ENCODE measurements around the gene SETDB1. TPM values are rescaled to one million over a fixed set of nuclear protein-coding genes. Genes with fewer than 3 reads are reported as not detected.

Gene SETDB1
- total RNA-seq, 2 donors from 2014 or later, result 44.0 to 51.0 TPM

DNA sequence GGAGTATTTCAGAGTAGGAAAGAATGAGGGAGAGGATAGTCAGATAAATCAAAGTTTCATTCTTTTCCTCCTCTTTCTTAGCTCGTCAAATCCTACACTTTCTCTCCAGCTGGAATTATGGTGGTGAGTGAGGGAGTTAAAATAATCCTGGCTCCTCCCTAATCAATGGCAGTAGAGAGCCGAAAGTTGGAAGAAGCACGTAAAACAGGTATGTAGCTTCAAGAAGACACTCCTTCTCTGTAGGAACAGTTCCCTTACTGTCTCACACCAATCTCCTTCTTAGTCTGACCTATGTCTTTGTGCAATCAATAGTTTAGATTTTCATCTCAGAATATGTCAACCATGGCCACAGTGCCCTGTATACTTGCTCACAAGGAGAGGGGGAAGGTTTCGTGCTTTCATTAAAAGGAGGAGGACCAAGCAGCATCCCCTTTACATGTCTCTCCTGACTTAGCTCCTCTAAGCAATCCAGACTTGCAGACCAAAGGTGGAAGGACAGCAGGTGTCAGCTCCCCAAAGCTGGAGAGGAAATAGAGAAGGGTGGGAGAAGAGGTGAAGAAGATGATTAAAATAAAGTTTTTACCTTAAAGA is 79.7 kb downstream of the SETDB1 start:
- H3K4me1 Mint-ChIP-seq, result peaks cover 61% of the 10 kb centered on the region
- H3K4me3 Mint-ChIP-seq, result peak overlapping the region; percentile 98
- H3K36me3 Mint-ChIP-seq (ENCODE audit: low read depth), result peaks cover 4% of the 10 kb centered on the region
- no peak for DNase-seq
- no peaks in the 10 kb centered on the region for H3K27me3 Mint-ChIP-seq
- no peak for ATAC-seq
- H3K27ac Mint-ChIP-seq, result peak overlapping the region; percentile 99
- H3K9me3 ChIP-seq (ENCODE audit: control insufficient read depth, low read length, poor library complexity, severe bottlenecking), result no peaks in the 10 kb centered on the region

DNA sequence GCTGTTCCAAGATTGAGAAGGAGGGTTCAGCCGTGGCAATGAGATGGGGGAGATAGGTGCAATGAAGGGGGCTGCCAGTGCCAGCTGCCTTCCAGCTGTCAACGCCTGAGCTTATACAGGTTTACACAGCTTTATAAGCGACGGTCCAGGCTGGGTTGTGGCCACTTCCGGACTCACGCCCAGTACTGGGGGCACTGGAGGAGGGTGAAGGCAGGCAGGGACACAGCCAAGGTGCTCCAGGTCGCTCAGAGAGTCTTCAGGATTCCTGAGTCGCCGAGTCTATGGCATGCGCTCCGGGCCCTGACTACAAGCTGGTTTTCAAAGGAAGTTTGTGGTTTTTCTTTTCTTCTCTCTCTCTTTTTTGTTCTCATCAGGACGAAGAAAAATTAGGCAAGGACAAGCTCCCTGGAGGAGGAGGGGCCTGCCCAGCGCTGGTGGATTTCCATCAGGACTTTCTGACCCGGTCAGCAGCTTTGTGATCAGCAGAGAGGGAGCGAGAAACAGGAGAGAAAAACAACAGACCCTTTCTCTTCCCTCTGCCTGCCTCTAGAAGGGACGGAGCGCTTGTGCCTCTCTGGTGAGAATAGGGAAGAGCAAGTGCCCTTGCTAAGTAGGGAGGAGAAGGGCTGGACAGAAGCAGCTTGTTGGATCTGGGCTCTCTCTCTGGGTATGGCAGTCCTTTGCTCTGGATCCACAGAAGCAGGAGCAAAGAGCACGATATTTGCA is 80.3 kb downstream of the SETDB1 start, which contains the start of gene MINDY1:
MINDY1 (minus strand) TSS at position 576 of the 726 bp plus-strand sequence. CDS start 4,285 bp downstream, outside the sequence.
- no peak for ATAC-seq
- Mint-ChIP-seq H3K27ac (peak within 1 kb of the TSS; percentile 99), H3K27me3 (no peaks in the 10 kb centered on the region), H3K4me1 (peaks cover 62% of the 10 kb centered on the region), H3K36me3 (ENCODE audit: low read depth) (peaks cover 4% of the 10 kb centered on the region), H3K4me3 (peak within 1 kb of the TSS; percentile 98)
- DNase-seq, result no peak
- H3K9me3 ChIP-seq (ENCODE audit: control insufficient read depth, low read length, poor library complexity, severe bottlenecking), result no peaks in the 10 kb centered on the region

DNA sequence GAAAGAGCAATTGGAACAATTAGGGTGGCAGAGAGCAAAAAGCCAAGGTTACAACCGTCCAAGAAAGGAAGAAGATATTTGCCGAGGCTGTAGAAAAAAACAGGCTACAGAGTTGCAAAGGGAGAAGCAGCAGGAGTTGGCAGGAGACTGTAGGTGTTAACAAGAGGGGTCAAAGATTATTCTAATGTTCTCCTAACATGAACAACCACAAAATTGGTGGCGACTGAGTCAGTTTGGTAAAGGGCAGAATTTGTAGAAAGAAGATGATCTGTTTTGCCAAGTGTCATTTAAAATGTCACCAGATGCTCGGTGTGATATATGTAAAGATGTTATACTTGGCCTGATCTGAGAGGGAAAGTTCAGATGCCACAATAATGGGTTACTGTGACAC is 81.7 kb downstream of the SETDB1 start:
- ATAC-seq (peak; percentile 6), DNase-seq (no peak)
- H3K9me3 ChIP-seq (ENCODE audit: control insufficient read depth, low read length, poor library complexity, severe bottlenecking), result no peaks in the 10 kb centered on the region
- peak overlapping the region; percentile 99 for H3K27ac Mint-ChIP-seq
- peaks cover 55% of the 10 kb centered on the region for H3K4me1 Mint-ChIP-seq
- H3K27me3 Mint-ChIP-seq, result no peaks in the 10 kb centered on the region
- no peaks in the 10 kb centered on the region for H3K36me3 Mint-ChIP-seq (ENCODE audit: low read depth)
- H3K4me3 Mint-ChIP-seq, result peak overlapping the region; percentile 98

DNA sequence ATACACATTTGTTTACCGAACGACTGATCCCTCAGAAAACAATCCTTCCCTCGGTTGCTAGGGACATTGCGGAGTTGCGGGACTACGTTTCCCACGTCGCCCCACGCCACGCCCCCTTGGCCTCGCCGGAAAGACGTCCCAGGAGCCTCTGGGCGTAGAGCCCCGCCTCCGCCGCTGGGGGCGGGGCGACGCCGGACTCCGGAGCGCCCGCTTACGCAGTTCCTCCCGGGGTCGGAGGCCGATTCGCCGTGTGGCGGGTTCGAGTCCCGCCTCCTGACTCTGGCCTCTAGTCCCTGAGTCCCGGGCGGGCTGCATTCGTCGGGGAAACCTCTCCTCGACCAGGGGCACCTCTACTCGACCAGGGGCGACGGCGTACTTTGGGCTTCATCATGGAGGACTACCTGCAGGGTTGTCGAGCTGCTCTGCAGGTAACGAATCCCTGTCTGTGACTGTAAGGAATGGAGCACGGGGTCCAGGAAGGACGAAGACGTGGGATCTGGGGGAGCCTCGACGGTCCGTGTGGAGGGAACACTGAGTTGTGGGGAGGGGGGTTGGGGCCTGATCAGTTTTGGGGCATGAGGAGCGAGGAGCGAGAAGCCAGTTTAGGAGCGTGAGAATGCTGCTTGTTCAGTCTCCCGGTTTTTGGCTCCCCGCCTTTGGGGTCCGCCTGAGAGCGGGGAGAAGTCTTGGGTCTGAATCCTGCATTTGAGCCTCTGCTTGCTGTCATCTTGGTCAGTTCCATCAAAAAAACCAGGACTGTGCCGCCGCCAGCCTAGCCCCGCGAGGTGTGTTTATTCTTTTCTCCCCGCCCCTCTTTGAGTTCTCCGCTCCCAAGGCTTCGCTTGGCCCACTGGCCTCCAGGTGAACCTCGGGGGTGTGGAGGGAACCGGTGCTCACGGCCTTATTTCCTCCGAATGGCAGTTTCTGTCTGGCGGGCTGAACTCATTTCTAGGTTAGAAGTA is 82.4 kb downstream of the SETDB1 start, which contains the start of gene PRUNE1:
PRUNE1 (plus strand) TSS at position 206 of the 962 bp plus-strand sequence; CDS start at position 390, 184 bp downstream.
- Mint-ChIP-seq H3K4me1 (peaks cover 53% of the 10 kb centered on the region), H3K27me3 (no peaks in the 10 kb centered on the region), H3K36me3 (ENCODE audit: low read depth) (no peaks in the 10 kb centered on the region), H3K27ac (peak within 1 kb of the TSS; percentile 99), H3K4me3 (peak within 1 kb of the TSS; percentile 98)
- DNase-seq (peak; percentile 95 to 98 (median 97)), ATAC-seq (peak; percentile 88)
- no peaks in the 10 kb centered on the region for H3K9me3 ChIP-seq (ENCODE audit: control insufficient read depth, low read length, poor library complexity, severe bottlenecking)

DNA sequence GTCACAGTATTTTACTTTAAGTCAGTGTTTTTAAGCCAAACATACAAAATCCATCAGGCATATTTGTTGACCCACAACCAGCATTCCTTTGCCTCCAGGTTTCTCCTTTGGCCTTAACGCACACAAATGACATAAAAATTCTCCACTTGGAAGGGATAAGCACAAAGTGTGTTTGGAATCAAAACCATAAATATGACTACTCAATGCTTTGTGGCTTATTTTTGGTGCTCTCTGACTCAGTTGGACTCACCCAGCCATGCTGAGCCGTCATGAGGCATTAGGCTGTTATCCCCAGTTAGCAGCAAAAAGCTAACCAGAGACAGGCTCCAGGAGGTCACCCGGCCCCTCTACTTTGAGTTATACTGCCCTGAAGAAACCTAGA is 83.0 kb downstream of the SETDB1 start:
- no peaks in the 10 kb centered on the region for H3K9me3 ChIP-seq (ENCODE audit: control insufficient read depth, low read length, poor library complexity, severe bottlenecking)
- Mint-ChIP-seq H3K27me3 (no peaks in the 10 kb centered on the region), H3K36me3 (ENCODE audit: low read depth) (no peaks in the 10 kb centered on the region), H3K4me1 (peaks cover 51% of the 10 kb centered on the region), H3K4me3 (peak overlapping the region; percentile 98), H3K27ac (peak overlapping the region; percentile 99)
- ATAC-seq (no peak), DNase-seq (no peak)

DNA sequence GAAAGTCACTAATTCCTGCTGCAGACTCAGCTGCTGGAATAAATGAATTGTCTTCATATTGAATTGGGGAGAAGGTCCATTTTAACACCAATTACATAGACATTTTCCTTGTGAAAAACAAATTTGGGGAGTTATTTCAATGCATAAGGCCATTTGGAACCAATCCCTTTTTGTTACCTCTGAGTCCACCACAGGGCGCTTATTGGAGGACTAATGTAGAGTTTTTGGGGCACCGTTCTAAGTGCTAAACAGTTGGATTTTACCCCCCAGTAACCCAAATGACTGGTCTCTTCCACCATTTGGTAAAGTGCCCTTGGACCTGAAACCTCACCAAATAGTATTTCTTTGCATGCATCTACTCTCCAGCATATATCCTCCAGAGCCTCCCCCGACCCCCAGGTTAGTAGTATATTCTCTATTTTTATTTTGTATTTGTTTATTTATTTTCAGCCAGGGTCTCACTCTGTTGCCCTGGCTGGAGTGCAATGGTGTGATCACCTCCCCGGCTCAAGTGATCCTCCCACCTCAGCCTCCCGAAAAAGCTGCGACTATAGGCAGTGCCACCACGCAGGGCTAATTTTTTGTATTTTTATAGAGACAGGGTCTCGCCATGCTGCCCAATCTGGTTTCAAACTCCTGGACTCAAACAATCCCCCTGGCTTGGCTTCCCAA is 83.6 kb downstream of the SETDB1 start:
- no peak for ATAC-seq
- Mint-ChIP-seq H3K4me1 (peaks cover 48% of the 10 kb centered on the region), H3K27me3 (no peaks in the 10 kb centered on the region), H3K27ac (peak overlapping the region; percentile 99), H3K36me3 (ENCODE audit: low read depth) (no peaks in the 10 kb centered on the region), H3K4me3 (peak overlapping the region; percentile 98)
- no peak for DNase-seq
- no peaks in the 10 kb centered on the region for H3K9me3 ChIP-seq (ENCODE audit: control insufficient read depth, low read length, poor library complexity, severe bottlenecking)

DNA sequence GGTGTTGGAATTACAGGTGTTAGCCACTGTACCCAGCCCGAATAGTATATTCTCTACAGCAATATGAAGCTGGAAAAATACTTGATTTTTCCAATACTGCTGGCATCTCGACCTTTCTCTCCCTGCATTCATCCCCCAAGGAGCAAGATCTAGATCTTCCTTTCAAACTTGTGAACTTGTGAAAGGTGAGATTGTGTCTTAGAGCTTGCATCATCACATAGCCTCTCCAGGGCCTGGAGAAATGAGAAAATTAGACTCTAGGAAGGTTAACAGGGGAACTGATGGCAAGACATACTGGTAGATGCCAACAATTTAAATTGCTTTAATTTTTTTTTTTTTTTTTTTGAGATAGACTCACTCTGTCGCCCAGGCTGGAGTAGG is 84.2 kb downstream of the SETDB1 start:
- no peaks in the 10 kb centered on the region for H3K36me3 Mint-ChIP-seq (ENCODE audit: low read depth)
- no peaks in the 10 kb centered on the region for H3K9me3 ChIP-seq (ENCODE audit: control insufficient read depth, low read length, poor library complexity, severe bottlenecking)
- no peak overlapping the region for H3K4me3 Mint-ChIP-seq
- peaks cover 48% of the 10 kb centered on the region for H3K4me1 Mint-ChIP-seq
- DNase-seq (no peak), ATAC-seq (no peak)
- H3K27me3 Mint-ChIP-seq, result no peaks in the 10 kb centered on the region
- peak overlapping the region; percentile 99 for H3K27ac Mint-ChIP-seq

DNA sequence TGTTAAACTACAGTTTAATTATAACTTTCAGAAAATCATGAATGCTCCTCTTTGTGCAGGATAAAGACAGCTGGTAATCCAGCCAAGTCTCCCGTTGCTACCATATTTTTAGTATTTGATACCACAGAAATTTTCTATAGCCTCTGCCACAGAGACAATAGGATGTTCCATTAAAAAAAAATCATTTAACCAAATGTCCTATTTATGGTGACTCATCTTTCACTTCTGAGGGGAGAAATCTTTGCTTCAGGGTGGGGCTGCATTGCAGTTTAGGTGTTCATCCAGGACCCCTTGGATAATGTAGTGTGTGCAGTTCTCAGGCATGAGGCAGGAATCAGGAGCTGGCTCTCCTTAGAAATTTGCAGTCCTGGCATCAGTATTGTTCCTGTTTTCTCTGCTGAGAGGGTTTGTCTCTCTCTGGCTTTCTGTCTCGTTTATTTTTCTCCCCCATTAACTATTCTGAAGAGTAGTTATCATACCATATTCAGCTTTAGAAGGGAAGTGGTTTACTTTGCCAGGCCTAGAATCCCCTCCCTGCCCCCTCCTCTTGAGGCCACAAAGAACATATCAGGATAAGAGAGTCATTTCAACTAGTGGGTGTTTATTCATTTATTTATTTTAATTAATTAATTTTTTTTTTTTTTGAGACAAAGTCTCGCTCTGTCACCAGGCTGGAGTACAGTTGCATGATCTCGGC is 85.1 kb downstream of the SETDB1 start:
- peaks cover 39% of the 10 kb centered on the region for H3K4me1 Mint-ChIP-seq
- no peaks in the 10 kb centered on the region for H3K9me3 ChIP-seq (ENCODE audit: control insufficient read depth, low read length, poor library complexity, severe bottlenecking)
- no peak overlapping the region for H3K27ac Mint-ChIP-seq
- no peaks in the 10 kb centered on the region for H3K27me3 Mint-ChIP-seq
- H3K36me3 Mint-ChIP-seq (ENCODE audit: low read depth), result no peaks in the 10 kb centered on the region
- ATAC-seq, result no peak
- H3K4me3 Mint-ChIP-seq, result no peak overlapping the region
- no peak for DNase-seq

DNA sequence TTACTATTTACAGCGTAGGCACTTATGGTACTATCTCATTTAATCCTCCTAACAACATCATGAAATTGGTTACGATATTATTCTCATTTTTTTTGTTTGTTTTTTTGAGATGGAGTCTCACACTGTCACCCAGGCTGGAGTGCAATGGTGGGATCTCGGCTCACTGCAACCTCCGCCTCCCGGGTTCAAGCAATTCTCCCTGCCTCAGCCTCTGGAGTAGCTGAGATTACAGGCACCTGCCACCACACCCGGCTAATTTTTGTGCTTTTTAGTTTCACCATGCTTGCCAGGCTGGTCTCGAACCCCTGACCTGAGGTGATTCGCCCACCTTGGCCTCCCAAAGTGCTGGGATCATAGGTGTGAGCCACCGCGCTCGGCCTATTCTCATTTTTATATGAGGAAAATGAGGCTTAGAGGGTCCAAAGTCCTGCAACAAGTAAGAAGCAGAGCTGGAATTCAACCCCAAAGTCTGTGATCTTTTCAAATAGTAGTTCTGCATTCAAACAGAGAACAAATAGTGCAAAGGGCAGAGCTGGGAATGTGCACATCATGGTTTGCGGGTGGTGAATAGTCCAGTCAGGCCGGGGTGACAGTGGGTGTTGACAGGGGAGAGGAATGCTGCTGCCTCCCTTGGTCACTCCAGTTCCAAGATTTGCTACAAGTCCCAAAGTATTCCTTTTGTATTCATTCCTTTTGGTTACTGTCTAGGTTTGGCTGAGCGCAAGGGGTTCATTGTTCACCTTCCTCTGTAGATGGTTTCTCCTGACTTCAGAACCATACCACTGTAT is 86.7 kb downstream of the SETDB1 start:
- H3K4me3 Mint-ChIP-seq, result no peak overlapping the region
- no peak for DNase-seq
- H3K9me3 ChIP-seq (ENCODE audit: control insufficient read depth, low read length, poor library complexity, severe bottlenecking), result no peaks in the 10 kb centered on the region
- no peak for ATAC-seq
- H3K27ac Mint-ChIP-seq, result peak overlapping the region; percentile 51
- H3K27me3 Mint-ChIP-seq, result no peaks in the 10 kb centered on the region
- peaks cover 25% of the 10 kb centered on the region for H3K4me1 Mint-ChIP-seq
- no peaks in the 10 kb centered on the region for H3K36me3 Mint-ChIP-seq (ENCODE audit: low read depth)

DNA sequence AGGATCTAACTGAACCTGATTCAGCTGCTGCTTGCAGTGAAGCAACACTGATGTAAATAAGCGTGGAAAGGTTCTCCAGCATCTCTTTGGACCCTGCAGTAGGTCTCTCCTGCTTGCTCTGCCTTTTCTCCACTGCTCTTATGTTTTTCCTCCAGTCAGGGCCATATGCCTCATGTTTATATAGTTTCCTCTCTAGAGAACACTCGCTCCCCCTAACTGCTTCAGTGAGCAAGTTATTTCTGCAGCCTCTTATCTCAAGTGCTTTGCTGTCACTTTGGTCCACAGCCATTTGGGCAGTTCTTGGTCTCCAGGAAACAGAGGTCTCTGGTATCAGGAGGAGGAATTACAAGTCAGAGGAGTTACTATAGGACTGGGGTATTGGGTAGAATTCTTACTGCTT is 87.4 kb downstream of the SETDB1 start:
- no peaks in the 10 kb centered on the region for H3K9me3 ChIP-seq (ENCODE audit: control insufficient read depth, low read length, poor library complexity, severe bottlenecking)
- Mint-ChIP-seq H3K36me3 (ENCODE audit: low read depth) (no peaks in the 10 kb centered on the region), H3K4me3 (no peak overlapping the region), H3K27ac (no peak overlapping the region), H3K27me3 (no peaks in the 10 kb centered on the region), H3K4me1 (peaks cover 21% of the 10 kb centered on the region)
- ATAC-seq (no peak), DNase-seq (no peak)
